HL-60 (cell line): Measurements from ENCODE around the gene ECSCR.

Source experiments
- DNase-seq, 2 experiments: peaks; one replicate each; pipeline ENCODE4 v3.0.0-alpha.2; 2010 to 2020; ENCODE audit warnings: low read depth in 1 of 2, low spot score in 1 of 2
- H3K27ac ChIP-seq: fragments of 250-450 bp; sonication (Bioruptor Pico); replicated peaks from 2 replicates; pipeline ENCODE4 v1.5.1; 2020; ENCODE audit warnings: mild to moderate bottlenecking, moderate library complexity
- H3K27me3 ChIP-seq: fragments of 250-450 bp; sonication (Bioruptor Pico); 2 replicates; pipeline ENCODE4 v1.5.1; 2021; ENCODE audit warnings: mild to moderate bottlenecking, moderate library complexity; ENCODE audit not compliant: insufficient read depth, poor library complexity, severe bottlenecking
- H3K4me3 ChIP-seq: replicated peaks from 2 replicates; pipeline ENCODE4 v1.5.1; 2011; ENCODE audit warnings: mild to moderate bottlenecking, control low read depth, low read length; ENCODE audit not compliant: insufficient read depth
- GABPA ChIP-seq: IDR thresholded peaks from 2 replicates; pipeline ENCODE4 v1.6.1; 2012; ENCODE audit warnings: low read depth
- POLR2AphosphoS5 ChIP-seq: IDR thresholded peaks from 2 replicates; pipeline ENCODE4 v1.6.1; 2012; ENCODE audit warnings: low read depth
- SPI1 ChIP-seq: IDR thresholded peaks from 2 replicates; pipeline ENCODE4 v1.6.1; 2012; ENCODE audit warnings: low read depth, mild to moderate bottlenecking, borderline replicate concordance
- TF ChIP-seq, protein P1 (sequence below): IDR thresholded peaks from one replicate; pipeline ENCODE4 v1.5.1; 2011; ENCODE audit warnings: low read length, control low read depth, inconsistent platforms; ENCODE audit not compliant: insufficient read depth
- TF ChIP-seq, protein P2 (sequence below): IDR thresholded peaks from 2 replicates; pipeline ENCODE4 v1.6.1; 2012; ENCODE audit warnings: low read depth; ENCODE audit not compliant: insufficient replicate concordance

ECSCR gene

DNA sequence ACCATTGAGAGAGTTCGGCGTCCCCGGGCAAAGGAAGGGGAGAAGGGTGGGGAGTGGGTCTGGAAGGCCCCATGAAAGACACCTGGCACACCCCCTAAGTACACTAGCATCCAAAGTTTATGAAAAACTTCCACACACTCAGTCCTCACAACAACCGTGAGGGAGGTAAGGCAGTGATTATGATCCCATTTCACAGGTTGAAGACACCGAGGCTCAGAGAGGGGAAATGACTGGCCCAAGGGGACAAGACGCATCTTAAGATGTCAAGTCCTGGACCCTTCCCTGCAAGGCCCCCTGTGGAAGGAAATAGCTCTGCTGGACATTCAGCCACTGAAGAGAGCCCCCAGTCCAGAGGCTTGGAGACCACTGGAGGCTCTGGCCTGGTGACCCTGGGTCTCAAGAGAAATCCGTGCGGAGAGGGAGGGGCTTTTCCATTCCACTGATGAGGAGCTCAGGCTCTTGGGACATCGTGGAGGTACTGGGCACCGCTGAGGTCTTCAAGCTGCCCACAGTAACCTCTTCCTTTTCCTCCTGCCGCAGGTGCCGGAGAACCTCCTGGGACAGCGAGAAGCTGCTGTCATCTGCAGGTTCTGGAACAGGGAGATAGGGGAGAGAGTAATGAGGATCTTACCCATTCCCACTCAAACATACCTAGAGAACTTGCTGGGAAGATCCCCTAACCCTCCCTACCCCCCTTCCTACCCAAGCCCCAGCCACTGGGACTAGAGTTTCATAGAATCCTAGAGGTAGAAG lies 13.5 kb upstream of the ECSCR start:
- Histone ChIP-seq H3K27me3 (no peaks in the 10 kb centered on the region), H3K4me3 (no peak overlapping the region), H3K27ac (peak overlapping the region; percentile 79)
- TF ChIP-seq, protein P1, sequence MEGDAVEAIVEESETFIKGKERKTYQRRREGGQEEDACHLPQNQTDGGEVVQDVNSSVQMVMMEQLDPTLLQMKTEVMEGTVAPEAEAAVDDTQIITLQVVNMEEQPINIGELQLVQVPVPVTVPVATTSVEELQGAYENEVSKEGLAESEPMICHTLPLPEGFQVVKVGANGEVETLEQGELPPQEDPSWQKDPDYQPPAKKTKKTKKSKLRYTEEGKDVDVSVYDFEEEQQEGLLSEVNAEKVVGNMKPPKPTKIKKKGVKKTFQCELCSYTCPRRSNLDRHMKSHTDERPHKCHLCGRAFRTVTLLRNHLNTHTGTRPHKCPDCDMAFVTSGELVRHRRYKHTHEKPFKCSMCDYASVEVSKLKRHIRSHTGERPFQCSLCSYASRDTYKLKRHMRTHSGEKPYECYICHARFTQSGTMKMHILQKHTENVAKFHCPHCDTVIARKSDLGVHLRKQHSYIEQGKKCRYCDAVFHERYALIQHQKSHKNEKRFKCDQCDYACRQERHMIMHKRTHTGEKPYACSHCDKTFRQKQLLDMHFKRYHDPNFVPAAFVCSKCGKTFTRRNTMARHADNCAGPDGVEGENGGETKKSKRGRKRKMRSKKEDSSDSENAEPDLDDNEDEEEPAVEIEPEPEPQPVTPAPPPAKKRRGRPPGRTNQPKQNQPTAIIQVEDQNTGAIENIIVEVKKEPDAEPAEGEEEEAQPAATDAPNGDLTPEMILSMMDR: no peak
- TF ChIP-seq, protein P2, sequence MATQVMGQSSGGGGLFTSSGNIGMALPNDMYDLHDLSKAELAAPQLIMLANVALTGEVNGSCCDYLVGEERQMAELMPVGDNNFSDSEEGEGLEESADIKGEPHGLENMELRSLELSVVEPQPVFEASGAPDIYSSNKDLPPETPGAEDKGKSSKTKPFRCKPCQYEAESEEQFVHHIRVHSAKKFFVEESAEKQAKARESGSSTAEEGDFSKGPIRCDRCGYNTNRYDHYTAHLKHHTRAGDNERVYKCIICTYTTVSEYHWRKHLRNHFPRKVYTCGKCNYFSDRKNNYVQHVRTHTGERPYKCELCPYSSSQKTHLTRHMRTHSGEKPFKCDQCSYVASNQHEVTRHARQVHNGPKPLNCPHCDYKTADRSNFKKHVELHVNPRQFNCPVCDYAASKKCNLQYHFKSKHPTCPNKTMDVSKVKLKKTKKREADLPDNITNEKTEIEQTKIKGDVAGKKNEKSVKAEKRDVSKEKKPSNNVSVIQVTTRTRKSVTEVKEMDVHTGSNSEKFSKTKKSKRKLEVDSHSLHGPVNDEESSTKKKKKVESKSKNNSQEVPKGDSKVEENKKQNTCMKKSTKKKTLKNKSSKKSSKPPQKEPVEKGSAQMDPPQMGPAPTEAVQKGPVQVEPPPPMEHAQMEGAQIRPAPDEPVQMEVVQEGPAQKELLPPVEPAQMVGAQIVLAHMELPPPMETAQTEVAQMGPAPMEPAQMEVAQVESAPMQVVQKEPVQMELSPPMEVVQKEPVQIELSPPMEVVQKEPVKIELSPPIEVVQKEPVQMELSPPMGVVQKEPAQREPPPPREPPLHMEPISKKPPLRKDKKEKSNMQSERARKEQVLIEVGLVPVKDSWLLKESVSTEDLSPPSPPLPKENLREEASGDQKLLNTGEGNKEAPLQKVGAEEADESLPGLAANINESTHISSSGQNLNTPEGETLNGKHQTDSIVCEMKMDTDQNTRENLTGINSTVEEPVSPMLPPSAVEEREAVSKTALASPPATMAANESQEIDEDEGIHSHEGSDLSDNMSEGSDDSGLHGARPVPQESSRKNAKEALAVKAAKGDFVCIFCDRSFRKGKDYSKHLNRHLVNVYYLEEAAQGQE: no peak
- TF ChIP-seq POLR2AphosphoS5: no peak
- TF ChIP-seq SPI1: no peak
- no peak for TF ChIP-seq GABPA
- peak in 1 of 2 experiments; percentile 21 for DNase-seq

DNA sequence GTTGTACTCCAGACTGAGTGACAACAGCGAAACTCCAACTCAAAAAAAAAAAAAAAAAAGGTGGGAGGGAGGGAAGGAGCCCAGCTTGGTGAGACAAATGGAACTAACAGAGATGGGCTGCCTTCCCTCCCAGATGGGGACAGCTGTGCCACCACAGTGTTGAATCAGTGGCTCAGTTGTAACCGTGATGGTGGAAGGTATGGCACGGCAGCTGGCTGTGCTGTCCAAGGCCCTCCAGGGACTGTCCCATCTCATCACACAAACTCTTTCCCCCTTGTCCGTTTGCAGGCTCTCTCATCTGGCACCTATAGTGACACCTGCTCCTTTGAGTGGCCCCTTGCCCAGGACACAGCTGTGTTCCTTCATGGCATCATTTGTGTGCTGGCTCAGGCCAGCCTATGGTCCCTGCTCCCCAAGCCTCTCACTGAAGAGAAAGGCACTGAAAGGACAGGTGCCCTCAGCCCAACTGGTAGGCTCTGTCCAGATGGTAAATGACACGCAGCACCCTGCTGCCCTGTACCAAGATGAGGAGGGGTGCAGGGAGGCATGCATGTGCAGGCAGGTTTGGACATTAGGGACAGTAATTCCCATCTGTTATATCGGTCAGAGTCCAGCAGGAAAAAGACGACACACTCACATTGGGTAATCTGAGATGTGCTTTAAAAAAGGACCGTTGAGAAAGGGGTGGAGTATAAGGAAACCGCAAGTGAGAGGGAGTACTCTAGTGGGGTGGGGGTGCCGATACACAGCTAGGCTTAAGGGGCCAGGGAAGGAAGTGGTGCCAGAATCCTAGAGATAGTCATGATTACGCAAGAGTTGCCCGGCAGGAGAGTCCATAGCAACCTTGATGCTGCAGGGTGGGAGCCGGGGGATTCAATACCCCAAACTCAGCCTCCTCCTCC lies 12.6 kb upstream of the ECSCR start:
- TF ChIP-seq, protein P2: peak; percentile 41
- TF ChIP-seq SPI1 (peak; percentile 72), POLR2AphosphoS5 (peak; percentile 57), GABPA (no peak)
- TF ChIP-seq, protein P1: no peak
- Histone ChIP-seq H3K4me3 (no peak overlapping the region), H3K27ac (peak overlapping the region; percentile 79), H3K27me3 (no peaks in the 10 kb centered on the region)
- DNase-seq: peak; percentile 84 to 88

DNA sequence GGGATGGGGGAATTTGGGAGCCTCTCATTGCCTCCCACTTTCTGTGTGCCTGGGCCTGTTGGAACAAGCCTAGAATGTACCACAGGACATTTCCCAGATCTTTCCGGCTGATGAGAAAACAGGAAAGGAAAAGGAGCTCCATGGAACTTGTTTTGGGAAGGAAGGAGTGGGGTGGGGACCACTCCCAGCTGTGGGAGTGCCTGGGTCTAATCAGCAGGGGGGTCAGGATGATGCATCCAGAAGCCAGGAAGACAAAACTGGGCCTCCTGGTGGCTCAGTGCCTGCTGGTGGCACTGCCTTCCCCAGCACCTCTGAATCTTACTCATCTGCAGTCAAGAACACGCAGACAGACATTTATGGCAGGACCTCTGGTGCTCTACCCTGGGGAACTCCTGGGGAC lies 11.0 kb upstream of the ECSCR start:
- peak overlapping the region; percentile 79 for H3K27ac ChIP-seq
- DNase-seq: no peak
- TF ChIP-seq GABPA (no peak), POLR2AphosphoS5 (no peak), SPI1 (no peak)
- TF ChIP-seq, protein P2: no peak
- TF ChIP-seq, protein P1: no peak
- H3K27me3 ChIP-seq: no peaks in the 10 kb centered on the region
- H3K4me3 ChIP-seq: no peak overlapping the region
